NCI-H748 treated with DMSO at 0.1 percent for 48 hours (cell line): ENCODE results near the gene PLCD1.
"Not testable (repeated sequence)": the region's sequence is repeated elsewhere in the genome, so short reads cannot be mapped to it uniquely, and the experiment has no call there.

Experiments
- DNase-seq: peaks from one replicate; lab custom pipeline; 2025; lab: John Stamatoyannopoulos, UW

PLCD1 gene

DNA sequence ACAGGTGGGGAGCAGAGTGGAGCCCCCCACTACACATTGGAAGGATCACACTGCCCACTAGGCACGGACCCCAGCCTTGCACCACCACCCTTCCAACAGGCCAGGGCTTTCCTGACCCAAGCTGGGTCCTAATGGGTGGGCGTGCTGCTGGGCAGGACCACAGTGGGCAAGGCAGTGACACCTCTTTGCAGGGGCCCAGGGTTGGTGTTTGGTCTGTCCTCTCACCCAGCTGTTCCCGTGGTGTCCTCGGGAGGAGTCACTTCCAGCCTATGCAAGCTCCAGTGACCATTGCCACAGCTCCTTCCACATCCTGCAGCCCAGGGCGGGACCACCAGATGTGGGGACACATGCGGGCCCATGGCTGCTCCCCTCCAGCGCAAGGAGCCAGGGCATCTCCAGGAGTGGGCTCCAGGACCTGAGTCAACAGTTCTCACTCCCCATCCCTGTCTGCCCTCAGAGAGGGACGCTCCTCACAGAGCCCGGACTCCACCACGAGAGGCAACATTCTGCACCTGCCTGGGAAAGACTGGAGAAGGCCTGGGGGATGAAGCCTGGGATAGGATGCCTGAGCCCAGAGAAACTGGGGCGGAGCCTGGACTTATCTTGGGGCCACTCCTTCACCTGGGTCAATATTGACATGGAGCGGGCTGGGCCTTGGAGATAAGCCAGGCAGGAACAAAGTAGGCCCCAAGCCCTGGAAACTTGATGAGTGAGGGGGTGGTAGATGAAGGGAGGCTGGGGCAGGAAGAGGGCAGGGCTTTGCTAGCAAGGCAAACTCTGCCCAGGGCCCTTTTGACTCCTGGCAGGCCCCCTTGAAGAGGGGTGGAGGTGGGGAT is 42.7 kb downstream of the PLCD1 start:
- no peak for DNase-seq

- DNase-seq, result no peak
These were observed 43.7 kb downstream of the PLCD1 start for GRCh38 chr3:37985637-37986320.

GRCh38 chr3:37984596-37984995 is 44.8 kb downstream of the PLCD1 start:
- DNase-seq, result no peak

DNA sequence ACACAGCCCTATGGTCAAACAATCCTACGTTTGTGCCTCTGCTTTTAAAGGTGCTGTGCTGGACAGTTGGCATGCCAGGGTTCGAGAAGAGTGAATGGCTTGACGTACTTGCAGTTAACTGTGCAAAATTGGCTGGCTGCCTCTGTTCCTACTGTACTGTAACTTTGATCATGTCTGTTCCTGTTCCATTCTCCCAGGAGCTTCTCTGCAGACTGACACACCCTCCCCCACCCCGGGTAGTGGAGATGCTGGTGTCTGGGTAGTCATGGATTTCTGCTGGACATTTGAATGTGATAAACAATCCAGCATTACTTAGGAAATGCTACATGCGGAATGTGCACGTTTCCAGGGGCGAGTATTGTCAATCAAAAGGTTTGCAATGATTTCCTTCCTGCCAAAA is 45.4 kb downstream of the PLCD1 start:
- no peak for DNase-seq

- no peak for DNase-seq
These were observed 47.1 kb downstream of the PLCD1 start for GRCh38 chr3:37982331-37982730.

- no peak for DNase-seq
These were observed 48.1 kb downstream of the PLCD1 start for GRCh38 chr3:37981348-37981664.

DNA sequence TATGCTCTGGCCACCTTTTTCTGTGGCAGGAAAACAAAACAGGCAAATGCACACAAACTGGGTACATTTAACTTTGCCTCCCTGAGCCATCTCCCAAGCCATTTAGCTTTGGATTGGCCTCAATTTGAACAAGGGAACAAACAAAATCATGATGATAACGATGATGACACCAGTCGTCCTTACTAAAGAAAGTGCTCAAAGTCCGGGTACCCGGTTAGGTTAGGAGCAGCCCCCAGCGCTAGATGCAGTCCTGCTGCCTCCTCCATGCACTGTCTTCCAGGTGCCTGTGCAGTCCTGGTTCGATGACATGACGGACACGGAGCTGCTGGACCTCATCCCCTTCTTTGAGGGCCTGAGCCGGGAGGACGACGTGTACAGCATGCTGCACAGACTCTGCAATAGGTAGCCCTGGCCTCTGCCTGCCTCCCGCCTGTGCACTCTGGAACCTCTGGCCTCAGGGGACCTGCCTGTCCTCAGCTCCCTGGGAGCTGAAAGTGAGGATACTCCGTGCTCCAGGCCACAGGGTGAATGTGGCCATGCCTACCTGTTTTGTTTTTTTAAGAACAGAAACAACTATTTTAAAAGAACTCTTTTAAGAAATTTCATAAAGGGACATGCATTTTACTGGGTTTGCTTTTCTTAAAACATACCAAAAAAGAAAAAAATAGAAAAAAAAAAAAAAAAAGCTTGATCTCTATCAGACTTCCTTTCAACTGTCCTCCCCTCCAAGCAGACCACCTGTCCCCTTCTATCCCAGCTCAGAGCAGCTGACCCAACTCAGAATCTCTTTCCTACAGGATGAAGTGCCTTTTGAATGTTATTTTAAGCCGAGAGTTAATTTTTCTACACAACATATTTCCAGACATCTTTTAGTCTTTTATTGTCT is 48.7 kb downstream of the PLCD1 start:
- no peak for DNase-seq

GRCh38 chr3:37979541-37980461 is 49.6 kb downstream of the PLCD1 start:
- DNase-seq, result no peak

DNA sequence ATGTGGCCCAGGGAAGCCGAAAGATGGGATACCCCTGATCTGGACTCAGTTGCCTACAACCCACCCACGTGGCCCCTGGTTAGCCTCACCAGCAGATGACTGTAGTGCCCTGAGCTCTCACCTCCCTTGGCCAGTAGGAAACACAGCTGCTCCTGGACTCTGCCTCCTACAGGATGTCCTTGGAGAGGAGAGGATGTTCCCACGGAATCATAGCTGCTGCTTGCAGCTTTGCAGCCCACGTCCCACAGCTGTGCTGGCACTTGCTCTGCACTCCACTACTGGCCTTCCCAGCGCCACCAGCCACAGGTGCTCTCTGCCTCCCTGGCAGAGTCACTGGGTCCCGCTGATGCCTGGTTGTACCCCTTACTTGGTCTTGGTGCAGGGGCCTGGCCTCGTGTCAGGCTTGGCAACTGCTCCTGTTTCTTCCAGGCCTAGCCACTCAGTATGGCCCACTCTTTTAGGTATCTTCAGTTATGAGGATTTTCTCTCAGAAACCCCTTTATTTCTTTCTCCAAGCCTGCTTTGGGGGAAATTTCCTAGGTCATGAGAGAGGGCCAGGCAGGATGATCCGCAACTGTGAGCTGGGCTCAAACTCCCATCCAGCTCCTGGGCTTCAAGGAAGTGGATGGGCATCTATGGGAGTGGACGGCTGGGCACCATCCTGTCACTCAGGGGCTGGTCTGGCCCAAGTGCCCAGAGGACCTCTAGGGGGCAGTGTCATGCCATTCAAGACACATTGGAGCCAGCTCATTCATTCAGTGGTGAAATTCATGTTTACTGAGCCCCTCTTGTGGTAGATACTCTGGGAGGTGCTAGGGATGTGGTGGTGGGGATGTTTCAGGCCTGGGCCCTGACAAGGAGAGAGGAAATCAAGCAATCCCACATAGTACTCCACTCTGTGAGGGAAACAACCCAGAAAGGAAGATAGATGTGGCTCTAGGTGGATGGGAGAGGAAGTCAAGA is 55.0 kb downstream of the PLCD1 start:
- peak; percentile 3 for DNase-seq

DNA sequence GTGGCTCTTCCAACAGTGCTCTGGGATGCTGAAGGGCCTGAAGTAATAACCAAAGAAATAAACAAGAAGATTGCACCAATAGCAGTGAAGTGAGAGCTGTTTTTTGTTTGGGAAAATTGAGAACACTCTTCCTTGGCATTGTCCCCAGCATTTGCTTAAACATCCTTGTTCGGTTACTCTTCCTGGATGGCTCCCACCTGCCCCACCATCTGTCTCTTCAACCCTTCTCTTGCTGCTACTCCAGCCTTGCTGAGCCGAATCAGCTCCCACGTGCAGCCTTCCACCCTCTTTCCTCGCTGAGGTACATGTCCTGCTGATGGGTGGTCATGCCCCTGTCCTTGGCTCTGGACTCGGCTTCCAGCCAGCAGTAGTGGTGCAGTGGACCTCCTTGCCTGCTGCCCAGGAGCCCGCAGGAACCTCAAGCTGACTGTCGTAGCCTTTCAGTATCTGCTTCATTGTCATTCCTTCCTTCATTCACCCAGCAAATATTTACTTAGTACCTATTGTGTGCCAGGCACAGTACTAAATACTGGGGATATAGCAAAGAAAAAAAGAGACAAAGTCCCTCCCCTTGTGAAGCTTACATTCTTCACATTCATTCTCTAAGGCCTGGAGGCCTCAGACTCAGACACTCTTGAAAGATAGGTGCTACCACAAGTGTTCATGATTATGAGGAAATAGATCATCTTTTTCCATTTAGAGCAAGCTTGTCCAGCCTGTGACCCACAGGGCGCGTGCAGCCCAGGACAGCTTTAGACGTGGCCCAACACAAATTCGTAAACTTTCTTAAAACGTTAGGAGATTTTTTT is 56.0 kb downstream of the PLCD1 start:
- DNase-seq, result no peak

DNA sequence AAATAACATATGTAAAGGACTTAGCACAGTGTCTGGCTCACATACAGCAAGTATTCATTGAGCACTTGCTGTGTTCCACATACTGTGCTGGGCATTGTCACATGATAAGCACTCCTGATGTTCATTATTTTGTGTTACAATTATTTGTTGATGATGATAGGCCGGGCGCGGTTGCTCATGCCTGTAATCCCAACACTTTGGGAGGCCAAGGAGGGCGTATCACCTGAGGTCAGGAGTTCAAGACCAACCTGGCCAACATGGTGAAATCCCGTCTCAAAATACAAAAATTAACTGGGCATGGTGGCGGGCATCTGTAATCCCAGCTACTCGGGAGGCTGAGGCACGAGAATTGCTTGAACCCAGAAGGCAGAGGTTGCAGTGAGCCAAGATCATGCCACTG is 57.4 kb downstream of the PLCD1 start:
- not testable (repeated sequence) for DNase-seq

DNA sequence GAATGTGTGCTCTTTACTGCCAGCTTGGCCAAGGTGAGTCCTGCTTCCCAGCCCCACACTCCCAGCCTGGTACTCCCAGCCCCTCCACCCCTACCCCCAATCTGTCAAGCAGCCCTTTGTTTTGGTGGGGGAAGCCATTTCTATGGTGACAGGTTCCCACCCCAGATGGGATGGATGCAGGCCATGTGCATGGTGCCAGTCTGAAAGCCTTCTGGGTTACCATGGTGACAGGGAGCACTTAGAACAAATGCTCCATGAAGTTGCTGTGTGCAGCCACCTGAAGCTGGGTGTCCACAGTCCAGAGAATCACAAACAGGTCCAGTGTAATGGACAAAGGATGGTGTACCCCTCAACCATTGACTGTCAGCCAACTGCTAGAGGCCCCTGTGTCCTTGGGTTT is 58.0 kb downstream of the PLCD1 start:
- DNase-seq, result no peak

DNA sequence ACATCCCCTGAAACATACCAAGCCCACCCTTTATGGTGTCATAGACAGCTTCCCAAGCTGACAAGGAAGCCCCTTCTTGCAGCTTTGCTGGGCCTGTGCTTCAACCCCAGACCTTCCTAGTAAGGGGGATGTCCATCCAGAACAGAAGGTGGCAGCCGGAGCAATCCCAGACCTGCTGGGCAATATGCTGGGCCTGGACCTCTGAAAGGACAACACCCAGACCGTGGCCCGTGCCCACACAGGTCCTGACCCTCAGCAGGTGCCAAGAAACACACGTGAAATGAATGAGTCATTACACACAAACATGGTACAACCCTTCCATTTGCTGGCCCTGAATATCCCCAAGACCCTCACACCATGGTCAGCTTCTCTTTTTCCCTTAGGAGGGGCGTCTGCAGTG is 58.6 kb downstream of the PLCD1 start:
- DNase-seq, result no peak

DNA sequence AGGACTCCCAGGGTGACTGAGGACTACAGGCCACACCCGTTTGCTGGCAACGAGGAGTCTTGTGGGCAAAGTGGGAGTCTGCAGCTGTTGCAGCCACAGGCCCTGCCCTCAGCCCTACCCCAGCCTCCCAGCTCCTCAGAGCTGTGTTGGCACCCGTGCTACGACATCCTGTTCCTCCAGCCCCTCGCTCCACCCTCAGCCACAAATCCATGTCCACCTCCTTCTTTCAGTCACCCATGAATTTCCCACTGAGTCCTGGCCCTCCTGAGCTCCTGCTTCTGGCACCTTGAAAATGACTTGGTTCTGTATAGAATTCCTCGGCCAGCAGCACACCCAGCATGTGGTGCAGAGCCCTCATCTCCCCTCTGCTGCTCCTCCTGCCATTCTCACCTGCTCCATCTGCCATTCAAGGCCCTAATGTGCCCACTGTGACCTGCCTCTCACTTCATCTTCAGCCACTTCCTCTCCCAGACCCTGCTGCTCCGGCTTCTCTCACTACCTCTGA is 59.8 kb downstream of the PLCD1 start:
- DNase-seq, result no peak

DNA sequence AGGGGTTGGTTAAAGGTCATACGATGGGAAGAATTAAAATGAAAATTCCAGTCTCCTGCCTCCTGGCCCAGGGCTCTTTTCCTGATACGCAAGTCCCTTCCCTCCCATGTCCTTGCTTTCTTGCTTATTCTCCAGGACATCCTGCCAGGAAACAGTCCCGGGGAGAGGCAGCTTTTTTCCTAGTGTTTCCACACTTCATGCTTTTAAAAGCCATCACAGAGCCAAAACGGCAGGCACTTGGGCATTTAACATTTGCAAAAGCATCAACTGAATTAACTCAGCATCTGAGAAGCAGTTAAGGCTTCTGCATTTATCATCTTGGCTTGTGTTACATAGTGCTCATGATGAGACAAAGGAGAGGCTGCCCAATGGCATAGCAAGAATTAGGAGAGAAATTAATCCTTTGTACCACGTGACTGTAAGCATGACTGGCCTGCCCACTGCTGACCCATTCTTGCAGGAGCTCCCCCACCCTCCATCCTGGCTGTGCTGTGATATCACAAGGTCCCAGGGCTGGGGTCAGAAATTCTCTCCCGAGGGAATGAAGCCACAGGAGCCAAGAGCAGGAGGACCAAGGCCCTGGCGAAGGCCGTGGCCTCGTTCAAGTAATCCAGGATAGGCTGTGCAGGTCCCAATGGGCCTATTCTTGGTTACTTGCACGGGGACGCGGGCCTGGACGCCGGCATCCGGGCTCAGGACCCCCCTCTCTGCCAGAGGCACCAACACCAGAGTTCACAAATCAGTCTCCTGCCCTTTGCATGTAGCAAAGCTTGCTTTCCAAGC is 60.4 kb downstream of the PLCD1 start:
- DNase-seq, result no peak

- DNase-seq, result no peak
These were observed 61.2 kb downstream of the PLCD1 start for GRCh38 chr3:37968199-37968598.

DNA sequence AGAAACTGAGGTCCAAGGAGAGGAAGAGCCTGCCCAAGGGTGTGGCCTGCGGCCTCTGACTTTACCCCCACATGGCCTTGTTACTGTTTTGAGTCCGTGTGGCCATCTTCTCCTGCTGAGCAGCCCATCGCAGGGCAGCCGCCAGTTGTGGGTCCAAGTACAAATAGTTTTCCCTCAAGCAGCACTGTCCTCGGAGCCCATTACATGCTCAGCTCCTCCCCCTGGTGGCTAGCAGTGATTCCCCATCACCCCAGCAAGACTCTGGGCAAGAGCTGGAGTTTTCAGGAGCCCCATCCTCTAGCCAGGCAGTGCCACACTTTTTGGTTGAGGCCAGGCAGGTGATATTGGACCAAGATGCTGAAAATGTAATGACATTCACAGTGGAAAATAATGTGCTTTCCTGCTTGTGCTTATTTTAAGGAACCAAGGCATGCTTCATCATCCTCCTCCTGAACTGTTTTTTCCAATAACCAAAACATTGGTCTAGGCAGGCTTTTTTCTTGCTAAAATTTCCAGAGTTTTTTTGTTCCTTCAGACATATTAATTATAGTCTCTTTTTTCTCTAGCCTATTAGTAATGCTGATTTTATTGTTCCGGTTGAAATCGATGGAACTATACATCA is 62.1 kb downstream of the PLCD1 start:
- peak; percentile 3 for DNase-seq

- no peak for DNase-seq
These were observed 64.7 kb downstream of the PLCD1 start for GRCh38 chr3:37964716-37965115.
